ENCODE data around the gene BBS9. TPM values are rescaled to one million over a fixed set of nuclear protein-coding genes. Genes with fewer than 3 reads are reported as not detected.

Gene BBS9
- total RNA-seq, 4 donors from 2014 or later: 22.0 to 72.5 (median 35.9) TPM

- Histone ChIP-seq H3K36me3 (no peaks in the 10 kb centered on the region), H3K4me1 (peaks cover 0 to 48% (median 4%) of the 10 kb centered on the region in 4 donors), H3K4me3 (no peak overlapping the region), H3K27me3 (no peaks in the 10 kb centered on the region), H3K9me3 (no peaks in the 10 kb centered on the region), H3K27ac (no peak overlapping the region)
- no peak for DNase-seq (ENCODE audit: low spot score in 2 of 2)
- no peak for TF ChIP-seq EP300 (IDR thresholded peaks at IDR 0.05)
- no peak for TF ChIP-seq POLR2A (IDR thresholded peaks at IDR 0.05)
- TF ChIP-seq CTCF (IDR thresholded peaks at IDR 0.05): no peak
- 91 to 94% methylated on average over 1 of the region's 1 CpG for WGBS, 2 donors
Observed at GRCh38 chr7:33642312-33642711, 512.9 kb downstream of the BBS9 start.

- 25 to 38% methylated on average over 2 of the region's 2 CpGs for WGBS, 2 donors
- no peaks in the 10 kb centered on the region for H3K27me3 ChIP-seq
- no peaks in the 10 kb centered on the region for H3K9me3 ChIP-seq
- DNase-seq (ENCODE audit: low spot score in 2 of 2): no peak
- H3K36me3 ChIP-seq: no peaks in the 10 kb centered on the region
- H3K4me3 ChIP-seq: no peak overlapping the region
- H3K4me1 ChIP-seq: peaks cover 0 to 46% (median 2%) of the 10 kb centered on the region in 4 donors
- TF ChIP-seq POLR2A (IDR thresholded peaks at IDR 0.05) (no peak), CTCF (IDR thresholded peaks at IDR 0.05) (no peak), EP300 (IDR thresholded peaks at IDR 0.05) (peak in 1 of 2 donors; percentile 41)
- peak overlapping the region in 2 of 4 donors; percentile 37 to 60 for H3K27ac ChIP-seq
Observed at GRCh38 chr7:33643530-33643929, 514.2 kb downstream of the BBS9 start.

- no peak for DNase-seq (ENCODE audit: low spot score in 2 of 2)
- peaks cover 0 to 36% (median 0%) of the 10 kb centered on the region in 4 donors for H3K4me1 ChIP-seq
- no peaks in the 10 kb centered on the region for H3K9me3 ChIP-seq
- no peak overlapping the region for H3K27ac ChIP-seq
- no peak overlapping the region for H3K4me3 ChIP-seq
- TF ChIP-seq POLR2A (IDR thresholded peaks at IDR 0.05): no peak
- no peak for TF ChIP-seq EP300 (IDR thresholded peaks at IDR 0.05)
- no peak for TF ChIP-seq CTCF (IDR thresholded peaks at IDR 0.05)
- no peaks in the 10 kb centered on the region for H3K27me3 ChIP-seq
- no peaks in the 10 kb centered on the region for H3K36me3 ChIP-seq
Observed at GRCh38 chr7:33644489-33644888, 515.1 kb downstream of the BBS9 start.

- DNase-seq (ENCODE audit: low spot score in 2 of 2): no peak
- H3K4me1 ChIP-seq: peaks cover 0 to 30% (median 0%) of the 10 kb centered on the region in 4 donors
- no peaks in the 10 kb centered on the region for H3K27me3 ChIP-seq
- H3K9me3 ChIP-seq: no peaks in the 10 kb centered on the region
- no peak overlapping the region for H3K4me3 ChIP-seq
- H3K36me3 ChIP-seq: no peaks in the 10 kb centered on the region
- H3K27ac ChIP-seq: no peak overlapping the region
- 76 to 87% methylated on average over 2 of the region's 2 CpGs for WGBS, 2 donors
- TF ChIP-seq EP300 (IDR thresholded peaks at IDR 0.05) (no peak), CTCF (IDR thresholded peaks at IDR 0.05) (no peak), POLR2A (IDR thresholded peaks at IDR 0.05) (no peak)
Observed at GRCh38 chr7:33645104-33645503, 515.7 kb downstream of the BBS9 start.

GRCh38 chr7:33646166-33646565 is 516.8 kb downstream of the BBS9 start:
- Histone ChIP-seq H3K9me3 (no peaks in the 10 kb centered on the region), H3K4me1 (peaks cover 0 to 21% (median 0%) of the 10 kb centered on the region in 4 donors), H3K4me3 (no peak overlapping the region), H3K27me3 (no peaks in the 10 kb centered on the region), H3K27ac (no peak overlapping the region), H3K36me3 (no peaks in the 10 kb centered on the region)
- no peak for DNase-seq (ENCODE audit: low spot score in 2 of 2)
- no peak for TF ChIP-seq CTCF (IDR thresholded peaks at IDR 0.05)
- no peak for TF ChIP-seq EP300 (IDR thresholded peaks at IDR 0.05)
- no peak for TF ChIP-seq POLR2A (IDR thresholded peaks at IDR 0.05)
- whole genome bisulfite sequencing, 2 donors: 81 to 85% methylated on average over 3 of the region's 3 CpGs

Measured in tibial nerve (tissue), 4 donors.